ENCODE results near the gene IL23R. TPM values are rescaled to one million over a fixed set of nuclear protein-coding genes. Genes with fewer than 3 reads are reported as not detected.

IL23R gene
- total RNA-seq, 1 experiment from 2014 or later: not detected

DNA sequence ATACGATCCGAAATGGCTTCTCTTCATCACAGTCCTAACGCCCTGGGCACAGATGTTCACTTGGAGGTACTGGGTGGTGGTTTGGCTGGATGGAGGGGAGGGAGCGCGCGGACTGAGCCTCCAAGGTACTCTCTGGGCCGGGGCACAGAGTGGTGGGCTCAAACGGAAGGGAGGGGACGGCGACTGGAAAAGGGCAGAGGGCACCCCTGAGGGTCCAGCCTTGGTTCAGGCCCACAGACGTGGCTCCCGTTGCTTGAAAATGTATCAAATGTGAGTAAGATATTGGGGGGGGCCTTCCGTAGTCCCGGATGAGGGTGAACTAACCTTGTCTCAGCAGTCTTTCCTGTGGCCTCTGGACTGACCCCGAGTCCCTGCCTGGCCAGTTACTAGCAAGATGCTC lies 141.9 kb downstream of the IL23R start (continued):
- TF ChIP-seq ZNF274 (IDR thresholded peaks at IDR 0.05; ENCODE audit: low read depth, low read length): no peak

Other genes with a start within 250 kb of the IL23R start
- 3.9 TPM for gene DNAI4, start 241.6 kb upstream of the IL23R start, total RNA-seq (2021; ENCODE audit: unreplicated experiment)
- gene MIER1, start 241.5 kb upstream of the IL23R start, total RNA-seq (2021; ENCODE audit: unreplicated experiment): 28.7 TPM
- gene SLC35D1, start 112.3 kb upstream of the IL23R start, total RNA-seq (2021; ENCODE audit: unreplicated experiment): 6.1 TPM
- gene C1orf141, start 31.5 kb upstream of the IL23R start, total RNA-seq (2021; ENCODE audit: unreplicated experiment): not detected
- 0.22 TPM for gene IL12RB2, start 141.4 kb downstream of the IL23R start, total RNA-seq (2021; ENCODE audit: unreplicated experiment)

Measured in HCT116 (cell line).